Upper lobe of left lung (tissue), 6 donors: Measurements from ENCODE around the gene PTPN13. TPM values are rescaled to one million over a fixed set of nuclear protein-coding genes. Genes with fewer than 3 reads are reported as not detected.

Source experiments
- ATAC-seq, 2 donors: fragments of 200-7000 bp; cut with Tn5 transposase; one replicate each; pipeline ENCODE4 v1.9.1; 2022; ENCODE audit warnings: mild to moderate bottlenecking in 2 of 2, moderate library complexity in 2 of 2; ENCODE audit not compliant: low FRiP score in 2 of 2
- DNase-seq, 2 donors: peaks; one replicate each; pipeline ENCODE4 v3.0.0-alpha.2; 2019 to 2020
- H3K27ac ChIP-seq, 4 donors: fragments of 200-600 bp; sonication (generic); one replicate each; pipeline ENCODE4 v1.5.1; 2016 to 2019
- H3K27me3 ChIP-seq, 4 donors: fragments of 200-600 bp; sonication (generic); one replicate each; pipeline ENCODE4 v1.5.1; 2017 to 2019
- H3K36me3 ChIP-seq, 4 donors: fragments of 200-600 bp; sonication (generic); one replicate each; pipeline ENCODE4 v1.5.1; 2016 to 2019
- H3K4me1 ChIP-seq, 4 donors: fragments of 200-600 bp; sonication (generic); one replicate each; pipeline ENCODE4 v1.5.1; 2018 to 2019
- H3K4me3 ChIP-seq, 4 donors: fragments of 200-600 bp; sonication (generic); one replicate each; pipeline ENCODE4 v1.5.1; 2017 to 2019; ENCODE audit warnings: mild to moderate bottlenecking in 2 of 4, moderate library complexity in 1 of 4
- H3K9me3 ChIP-seq, 4 donors: fragments of 200-600 bp; sonication (generic); one replicate each; pipeline ENCODE4 v1.5.1; 2018 to 2019
- CTCF ChIP-seq, 6 experiments: fragments of 450-650 bp in 4 of 6; fragments of 200-600 bp in 2 of 6; sonication (generic) in 2 of 6; IDR thresholded peaks; one replicate each; pipeline ENCODE4 v1.5.1; 2016 to 2019; ENCODE audit warnings: antibody characterized with exemption in 6 of 6
- EP300 ChIP-seq, 4 donors: sonication (generic); formaldehyde crosslinking; IDR thresholded peaks; one replicate each; pipeline ENCODE4 v1.5.1; 2017; ENCODE audit warnings: antibody characterized with exemption in 4 of 4, control low read depth in 2 of 4
- POLR2A ChIP-seq, 4 donors: fragments of 450-650 bp; IDR thresholded peaks; one replicate each; pipeline ENCODE4 v1.5.1; 2016 to 2017; ENCODE audit warnings: antibody characterized with exemption in 4 of 4, mild to moderate bottlenecking in 2 of 4
- POLR2AphosphoS5 ChIP-seq, 2 donors: sonication (generic); formaldehyde crosslinking; IDR thresholded peaks; one replicate each; pipeline ENCODE4 v1.5.1; 2017; ENCODE audit warnings: antibody characterized with exemption in 2 of 2
- WGBS, 2 donors: methylation state at CpG; one replicate each; pipeline ENCODE4 v1.1.5; 2017 to 2018; 5-methylcytosine and 5-hydroxymethylcytosine counted together
- total RNA-seq, 6 donors: library from RNA; depleted of rRNA in 4 of 6; stranded (reverse); fragments of >200 nt in 4 of 6; gene quantifications; one replicate each; pipeline versions ENCODE4 v1.1.0 to v1.2.1, GENCODE V29; 2016 to 2021
- donor health status: DM: no; HTN: no; CAD: no; lungs with moderate emphysema.
- donor health status: DM: no; HTN: yes; CAD: no; lungs with severe emphysema.

The PTPN13 gene
- total RNA-seq, 6 donors from 2014 or later, result 50.1 to 163 (median 96.7) TPM

GRCh38 chr4:86835677-86836076, 241.6 kb downstream of the PTPN13 start:
- DNase-seq, result no peak
- peak overlapping the region in 2 of 4 donors; percentile 18 to 46 for H3K27ac ChIP-seq
- TF ChIP-seq POLR2A (IDR thresholded peaks at IDR 0.05) (no peak), CTCF (IDR thresholded peaks at IDR 0.05) (no peak), POLR2AphosphoS5 (IDR thresholded peaks at IDR 0.05) (no peak), EP300 (IDR thresholded peaks at IDR 0.05) (no peak)
- H3K9me3 ChIP-seq, result no peaks in the 10 kb centered on the region
- 66 to 82% methylated on average over 3 of the region's 3 CpGs for WGBS, 2 donors
- H3K36me3 ChIP-seq, result no peaks in the 10 kb centered on the region
- H3K27me3 ChIP-seq, result no peaks in the 10 kb centered on the region
- no peak for ATAC-seq
- peaks cover 0 to 5% (median 0%) of the 10 kb centered on the region in 4 donors for H3K4me1 ChIP-seq
- no peak overlapping the region for H3K4me3 ChIP-seq

DNA sequence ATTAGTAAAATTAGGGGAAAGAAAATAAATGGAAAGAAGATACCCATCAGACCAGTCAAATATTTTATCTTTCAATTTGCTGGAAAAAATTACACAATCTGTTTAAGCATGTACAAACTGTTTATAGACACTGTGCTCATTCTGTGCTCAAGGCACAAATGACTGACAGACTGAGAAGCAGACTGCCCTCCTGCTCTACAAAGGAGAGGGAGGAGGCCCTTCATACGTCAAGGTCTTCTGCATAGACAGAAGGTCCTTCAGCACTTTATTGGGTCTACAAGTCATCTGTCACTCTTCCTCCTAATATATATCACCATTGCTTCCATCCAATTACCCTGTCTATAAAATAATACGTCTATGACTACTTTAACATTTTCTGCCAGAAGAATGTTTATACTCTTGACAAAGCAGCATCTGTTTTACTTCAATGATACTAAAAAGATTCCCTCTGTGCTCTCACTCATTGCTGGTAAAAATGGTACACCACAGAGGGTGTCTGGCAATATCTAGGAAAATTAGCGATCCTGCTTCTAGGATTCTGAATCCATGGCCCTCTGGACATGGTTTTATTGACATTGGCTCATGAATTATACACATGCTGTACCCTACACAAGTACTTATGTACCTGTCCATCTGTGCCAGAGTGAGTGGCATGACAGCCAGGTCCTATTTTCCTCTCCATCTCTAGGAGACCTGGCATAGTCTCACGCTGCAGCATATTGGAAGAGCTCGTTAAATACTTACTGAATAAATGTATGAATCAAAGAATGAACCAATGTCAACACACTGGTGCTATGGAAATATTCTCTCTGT, 243.8 kb downstream of the PTPN13 start:
- no peak for DNase-seq
- no peak overlapping the region for H3K4me3 ChIP-seq
- H3K36me3 ChIP-seq, result no peaks in the 10 kb centered on the region
- no peaks in the 10 kb centered on the region for H3K27me3 ChIP-seq
- H3K4me1 ChIP-seq, result peaks cover 0 to 2% (median 0%) of the 10 kb centered on the region in 4 donors
- no peaks in the 10 kb centered on the region for H3K9me3 ChIP-seq
- no peak for ATAC-seq
- no peak for TF ChIP-seq POLR2A (IDR thresholded peaks at IDR 0.05)
- TF ChIP-seq POLR2AphosphoS5 (IDR thresholded peaks at IDR 0.05), result no peak
- TF ChIP-seq EP300 (IDR thresholded peaks at IDR 0.05), result no peak
- TF ChIP-seq CTCF (IDR thresholded peaks at IDR 0.05), result no peak
- 77 to 81% methylated on average over 5 of the region's 5 CpGs for WGBS, 2 donors
- no peak overlapping the region for H3K27ac ChIP-seq

- Histone ChIP-seq H3K4me3 (no peak overlapping the region), H3K4me1 (no peaks in the 10 kb centered on the region), H3K27ac (no peak overlapping the region), H3K9me3 (no peaks in the 10 kb centered on the region), H3K36me3 (no peaks in the 10 kb centered on the region), H3K27me3 (no peaks in the 10 kb centered on the region)
- ATAC-seq (no peak), DNase-seq (no peak)
- 72 to 97% methylated on average over 1 of the region's 1 CpG for WGBS, 2 donors
- TF ChIP-seq POLR2AphosphoS5 (IDR thresholded peaks at IDR 0.05) (no peak), POLR2A (IDR thresholded peaks at IDR 0.05) (no peak), EP300 (IDR thresholded peaks at IDR 0.05) (no peak), CTCF (IDR thresholded peaks at IDR 0.05) (no peak)
Observed at GRCh38 chr4:86840858-86841257, 246.7 kb downstream of the PTPN13 start.

DNA sequence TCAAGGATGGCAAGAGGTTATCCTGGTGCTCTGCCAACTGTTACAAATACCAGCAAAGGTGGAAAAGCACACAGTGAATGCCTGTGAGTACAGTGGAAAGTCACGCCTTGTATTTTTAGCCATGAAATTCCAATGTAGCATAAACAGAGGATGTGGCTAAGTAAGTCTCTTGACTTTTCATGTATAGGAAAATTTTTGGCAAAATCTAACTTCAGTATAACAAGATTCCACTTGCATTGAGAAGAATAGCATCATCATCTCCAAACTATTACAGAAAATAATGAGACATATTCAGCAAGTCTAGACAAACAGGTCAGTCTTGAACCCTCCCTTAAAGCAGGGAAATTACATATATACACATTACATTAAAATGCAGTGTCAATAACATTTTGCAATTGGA, 247.2 kb downstream of the PTPN13 start:
- Histone ChIP-seq H3K27me3 (no peaks in the 10 kb centered on the region), H3K27ac (no peak overlapping the region), H3K9me3 (no peaks in the 10 kb centered on the region), H3K4me3 (no peak overlapping the region), H3K4me1 (no peaks in the 10 kb centered on the region), H3K36me3 (no peaks in the 10 kb centered on the region)
- WGBS, 2 donors, result 77 to 83% methylated on average over 1 of the region's 1 CpG
- no peak for TF ChIP-seq EP300 (IDR thresholded peaks at IDR 0.05)
- TF ChIP-seq POLR2AphosphoS5 (IDR thresholded peaks at IDR 0.05), result no peak
- no peak for TF ChIP-seq CTCF (IDR thresholded peaks at IDR 0.05)
- TF ChIP-seq POLR2A (IDR thresholded peaks at IDR 0.05), result no peak
- ATAC-seq (no peak), DNase-seq (no peak)

- Histone ChIP-seq H3K4me1 (no peaks in the 10 kb centered on the region), H3K9me3 (no peaks in the 10 kb centered on the region), H3K27ac (no peak overlapping the region), H3K4me3 (no peak overlapping the region), H3K27me3 (no peaks in the 10 kb centered on the region), H3K36me3 (no peaks in the 10 kb centered on the region)
- WGBS, 2 donors, result 80 to 83% methylated on average over 5 of the region's 5 CpGs
- no peak for DNase-seq
- no peak for ATAC-seq
- no peak for TF ChIP-seq CTCF (IDR thresholded peaks at IDR 0.05)
- TF ChIP-seq POLR2A (IDR thresholded peaks at IDR 0.05), result no peak
- TF ChIP-seq POLR2AphosphoS5 (IDR thresholded peaks at IDR 0.05), result no peak
- TF ChIP-seq EP300 (IDR thresholded peaks at IDR 0.05), result no peak
Observed at GRCh38 chr4:86845593-86845992, 251.5 kb downstream of the PTPN13 start.
